AG04450 (cell line): ENCODE results near the gene ZNF14. TPM values are rescaled to one million over a fixed set of nuclear protein-coding genes. Genes with fewer than 3 reads are reported as not detected.
A peak's percentile ranks its signal among the peaks of the same experiment; 100 is the strongest.
"Not testable (repeated sequence)": the region's sequence is repeated elsewhere in the genome, so short reads cannot be mapped to it uniquely, and the experiment has no call there.

ENCODE experiments used
- CTCF ChIA-PET: fragments of 300-600, 350-600 bp; formaldehyde crosslinking; extraction: SDS; loops from one replicate; lab custom pipeline; 2022; ENCODE audit warnings: antibody characterized with exemption, inconsistent platforms; lab: Charles Lee
- POLR2A ChIA-PET: fragments of 350-600 bp; formaldehyde crosslinking; extraction: SDS; loops from one replicate; lab custom pipeline; 2021; ENCODE audit warnings: antibody characterized with exemption, inconsistent platforms; lab: Yijun Ruan, JAX
- DNase-seq: peaks from one replicate; pipeline ENCODE4 v3.0.0-alpha.2; 2011; ENCODE audit warnings: low read depth, low spot score
- H3K27ac ChIP-seq: one replicate; pipeline ENCODE4 v1.5.1; 2012; ENCODE audit warnings: low read depth, low read length, control low read depth
- H3K27me3 ChIP-seq: one replicate; pipeline ENCODE4 v1.6.0; 2012; ENCODE audit warnings: low read length; ENCODE audit not compliant: control insufficient read depth, insufficient read depth
- H3K4me3 ChIP-seq: 2 replicates; pipeline ENCODE4 v1.5.1; 2011; ENCODE audit warnings: mild to moderate bottlenecking, low read depth, low read length, control low read depth
- H3K9me3 ChIP-seq: 2 replicates; pipeline ENCODE4 v1.5.1; 2012; ENCODE audit warnings: low read length; ENCODE audit not compliant: control insufficient read depth, insufficient read depth
- CTCF ChIP-seq: IDR thresholded peaks from 2 replicates; pipeline ENCODE4 v1.5.1; 2011; ENCODE audit warnings: low read depth, low read length, control low read depth, inconsistent platforms
- polyA plus RNA-seq: library from polyadenylated mRNA; depleted of rRNA; stranded (reverse); fragments of >200 nt; gene quantifications from 2 replicates; pipeline ENCODE4 v1.2.3, GENCODE V29; 2011

The ZNF14 gene
- polyA plus RNA-seq, 1 experiment: 4.2 TPM

DNA sequence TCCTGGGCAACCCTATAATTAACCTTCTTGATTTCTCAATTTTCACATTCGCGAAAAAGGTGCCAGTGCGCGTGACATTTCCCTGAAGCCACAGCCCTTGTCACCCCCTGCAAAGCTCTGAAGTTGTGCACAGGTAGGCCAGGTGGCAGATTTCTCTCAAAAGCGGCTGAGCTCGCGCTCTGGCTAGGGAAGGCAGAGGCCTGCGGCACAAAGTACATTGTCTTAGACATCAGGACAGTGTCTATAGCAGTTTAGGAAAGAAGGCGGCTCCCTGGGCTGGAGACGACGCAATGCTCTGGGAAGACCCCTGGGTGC lies 42.9 kb upstream of the ZNF14 start:
- DNase-seq: no peak
- ChIA-PET POLR2A (interaction anchor here (0.8 to 1.5 kb wide), 7 partner anchors 43 to 885 kb away, joined by 3 to 15 read pairs (median 7); partner anchors contain the start of genes ZNF14, ZNF253, ZNF486 and ZNF506), CTCF (interaction anchor here (0.6 kb wide), 1 partner anchor 26 kb away, joined by 3 read pairs; no protein-coding TSS in a partner anchor)
- peak overlapping the region; percentile 39 for H3K27ac ChIP-seq
- no peak for TF ChIP-seq CTCF
- no peaks in the 10 kb centered on the region for H3K27me3 ChIP-seq
- peaks cover 3% of the 10 kb centered on the region; the same call in 1 of the 2 replicates for H3K9me3 ChIP-seq
- H3K4me3 ChIP-seq: peak overlapping the region; percentile 95

DNA sequence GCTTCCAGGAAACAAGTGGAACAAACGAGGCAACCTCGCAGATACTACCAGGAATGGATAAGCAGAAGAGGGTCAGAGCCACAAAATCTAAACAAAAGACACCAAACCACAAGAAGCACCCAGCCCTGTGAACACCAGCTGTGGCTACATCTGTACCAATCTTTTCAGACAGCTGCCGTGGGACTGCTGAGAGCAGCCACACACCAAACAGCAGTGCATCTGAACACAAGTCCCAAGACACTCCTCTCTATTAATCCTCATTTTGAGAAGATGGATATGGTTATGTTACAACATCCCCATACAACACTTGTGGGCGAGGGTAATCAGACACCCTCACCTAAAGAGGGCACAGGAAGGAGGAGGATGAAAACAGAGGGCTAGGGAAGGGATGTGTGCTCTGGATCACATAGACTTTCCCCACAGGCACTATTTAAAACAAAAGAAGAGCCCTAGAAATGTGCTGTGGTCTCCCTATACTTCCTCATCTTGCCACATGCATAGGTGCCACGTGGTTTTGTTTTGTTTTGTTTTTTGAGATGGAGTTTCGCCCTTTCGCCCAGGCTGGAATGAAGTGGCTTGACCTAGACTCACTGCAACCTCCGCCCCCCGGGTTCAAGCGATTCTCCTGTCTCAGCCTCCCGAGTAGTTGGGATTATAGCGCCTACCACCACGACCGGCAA lies 41.6 kb upstream of the ZNF14 start:
- no peak for TF ChIP-seq CTCF
- DNase-seq: no peak
- Histone ChIP-seq H3K27me3 (no peaks in the 10 kb centered on the region), H3K27ac (no peak overlapping the region), H3K4me3 (no peak overlapping the region), H3K9me3 (peaks cover 12% of the 10 kb centered on the region; the same call in 1 of the 2 replicates)
- ChIA-PET CTCF (no interaction called here), POLR2A (no interaction called here)

DNA sequence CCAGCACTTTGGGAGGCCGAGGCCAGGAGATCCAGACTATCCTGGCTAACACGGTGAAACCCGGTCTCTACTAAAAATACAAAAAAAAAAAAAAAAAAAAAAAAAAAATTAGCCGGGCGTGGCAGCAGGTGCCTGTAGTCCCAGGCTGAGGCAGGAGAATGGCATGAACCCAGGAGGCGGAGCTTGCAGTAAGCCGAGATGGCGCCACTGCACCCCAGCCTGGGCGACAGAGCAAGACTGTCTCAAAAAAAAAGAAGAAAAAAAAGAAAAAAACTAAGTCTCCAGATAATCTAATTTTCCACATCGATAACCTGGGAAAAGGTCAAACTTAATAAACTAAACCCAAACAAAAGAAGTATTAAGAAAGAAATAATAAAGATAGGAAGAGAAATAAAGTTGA lies 39.1 kb upstream of the ZNF14 start:
- peaks cover 18% of the 10 kb centered on the region; the same call in 1 of the 2 replicates for H3K9me3 ChIP-seq
- DNase-seq, CTCF ChIA-PET, H3K27me3 ChIP-seq, POLR2A ChIA-PET, H3K27ac ChIP-seq, H3K4me3 ChIP-seq: not testable (repeated sequence)

DNA sequence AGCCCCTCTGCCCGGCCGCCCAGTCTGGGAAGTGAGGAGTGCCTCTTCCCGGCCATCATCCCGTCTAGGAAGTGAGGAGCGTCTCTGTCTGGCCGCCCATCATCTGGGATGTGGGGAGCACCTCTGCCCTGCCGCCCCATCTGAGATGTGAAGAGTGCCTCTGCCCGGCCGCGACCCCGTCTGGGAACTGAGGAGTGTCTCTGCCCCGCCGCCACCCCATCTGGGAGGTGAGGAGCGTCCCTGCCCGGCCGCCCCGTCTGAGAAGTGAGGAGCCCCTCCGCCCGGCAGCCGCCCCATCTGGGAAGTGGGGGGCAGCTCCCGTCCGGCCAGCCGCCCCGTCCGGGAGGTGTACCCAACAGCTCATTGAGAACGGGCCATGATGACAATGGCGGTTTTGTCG lies 37.1 kb upstream of the ZNF14 start:
- H3K27me3 ChIP-seq, H3K27ac ChIP-seq, H3K4me3 ChIP-seq, POLR2A ChIA-PET, DNase-seq, CTCF ChIA-PET: not testable (repeated sequence)
- peaks cover 18% of the 10 kb centered on the region; the same call in 1 of the 2 replicates for H3K9me3 ChIP-seq

GRCh38 chr19:19758164-19758563 lies 25.3 kb upstream of the ZNF14 start:
- H3K4me3 ChIP-seq: no peak overlapping the region
- H3K9me3 ChIP-seq: peaks cover 41% of the 10 kb centered on the region
- H3K27ac ChIP-seq: no peak overlapping the region
- DNase-seq: no peak
- H3K27me3 ChIP-seq: no peaks in the 10 kb centered on the region
- no peak for TF ChIP-seq CTCF
- POLR2A ChIA-PET: no interaction called here
- CTCF ChIA-PET: no interaction called here

- TF ChIP-seq CTCF: no peak
- ChIA-PET CTCF (no interaction called here), POLR2A (no interaction called here)
- Histone ChIP-seq H3K27me3 (no peaks in the 10 kb centered on the region), H3K4me3 (no peak overlapping the region), H3K27ac (no peak overlapping the region), H3K9me3 (peaks cover 86% of the 10 kb centered on the region)
- DNase-seq: no peak
Observed at GRCh38 chr19:19752760-19753403, 20.0 kb upstream of the ZNF14 start.
